ENCODE measurements around the gene HMOX1.

- TF ChIP-seq, protein P1, sequence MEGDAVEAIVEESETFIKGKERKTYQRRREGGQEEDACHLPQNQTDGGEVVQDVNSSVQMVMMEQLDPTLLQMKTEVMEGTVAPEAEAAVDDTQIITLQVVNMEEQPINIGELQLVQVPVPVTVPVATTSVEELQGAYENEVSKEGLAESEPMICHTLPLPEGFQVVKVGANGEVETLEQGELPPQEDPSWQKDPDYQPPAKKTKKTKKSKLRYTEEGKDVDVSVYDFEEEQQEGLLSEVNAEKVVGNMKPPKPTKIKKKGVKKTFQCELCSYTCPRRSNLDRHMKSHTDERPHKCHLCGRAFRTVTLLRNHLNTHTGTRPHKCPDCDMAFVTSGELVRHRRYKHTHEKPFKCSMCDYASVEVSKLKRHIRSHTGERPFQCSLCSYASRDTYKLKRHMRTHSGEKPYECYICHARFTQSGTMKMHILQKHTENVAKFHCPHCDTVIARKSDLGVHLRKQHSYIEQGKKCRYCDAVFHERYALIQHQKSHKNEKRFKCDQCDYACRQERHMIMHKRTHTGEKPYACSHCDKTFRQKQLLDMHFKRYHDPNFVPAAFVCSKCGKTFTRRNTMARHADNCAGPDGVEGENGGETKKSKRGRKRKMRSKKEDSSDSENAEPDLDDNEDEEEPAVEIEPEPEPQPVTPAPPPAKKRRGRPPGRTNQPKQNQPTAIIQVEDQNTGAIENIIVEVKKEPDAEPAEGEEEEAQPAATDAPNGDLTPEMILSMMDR (IDR thresholded peaks at IDR 0.05; ENCODE audit: poor library complexity, severe bottlenecking) = no peak
- TF ChIP-seq SMC3 (conservative IDR thresholded peaks at IDR 0.05; ENCODE audit: poor library complexity) = no peak
- TF ChIP-seq EP300 (conservative IDR thresholded peaks at IDR 0.05; ENCODE audit: poor library complexity, severe bottlenecking) = no peak
These were observed 44.6 kb downstream of the HMOX1 start for GRCh38 chr22:35425546-35425945.
